GM06990 (cell line): ENCODE results near the gene SLC7A8.
A peak's percentile ranks its signal among the peaks of the same experiment; 100 is the strongest.

ENCODE experiments used
- DNase-seq: peaks from one replicate; pipeline ENCODE4 v3.0.0-alpha.2; 2011; ENCODE audit not compliant: insufficient read length; ENCODE audit errors: extremely low read depth
- H3K27me3 ChIP-seq: replicated peaks from 2 replicates; pipeline ENCODE4 v1.6.0; 2011; ENCODE audit warnings: low read length; ENCODE audit not compliant: control insufficient read depth, insufficient read depth
- H3K36me3 ChIP-seq: 2 replicates; pipeline ENCODE4 v1.5.1; 2011; ENCODE audit warnings: low read length; ENCODE audit not compliant: control insufficient read depth, insufficient read depth
- H3K4me3 ChIP-seq: replicated peaks from 2 replicates; pipeline ENCODE4 v1.5.1; 2011; ENCODE audit warnings: low read depth, mild to moderate bottlenecking, control low read depth, low read length
- TF ChIP-seq, protein P1 (sequence below): IDR thresholded peaks from 2 replicates; pipeline ENCODE4 v1.5.1; 2011; ENCODE audit warnings: low read length, control low read depth, mild to moderate bottlenecking, inconsistent platforms; ENCODE audit not compliant: insufficient read depth, poor library complexity, severe bottlenecking

Gene SLC7A8

DNA sequence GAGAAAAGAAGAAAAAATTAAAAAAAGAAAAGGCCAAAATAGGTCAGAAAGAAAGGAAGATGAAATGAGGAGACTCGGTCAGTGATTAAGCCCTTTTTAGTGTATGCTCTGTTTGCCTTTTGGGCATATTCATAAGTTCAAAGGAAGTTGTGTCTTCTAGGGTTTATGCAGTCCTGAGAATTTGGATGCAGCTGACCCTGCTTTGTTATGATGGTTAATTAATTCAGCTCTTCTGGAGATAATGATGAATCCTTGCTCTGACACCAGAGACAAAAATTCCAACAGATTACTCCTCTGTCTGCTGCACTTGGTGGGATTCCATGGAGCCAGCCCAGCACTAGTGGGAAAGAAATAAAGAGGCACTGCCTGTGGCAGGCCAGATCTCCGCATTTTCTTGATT lies 4.5 kb upstream of the SLC7A8 start:
- Histone ChIP-seq H3K36me3 (no peaks in the 10 kb centered on the region), H3K27me3 (no peaks in the 10 kb centered on the region; the same call in 1 of the 2 replicates), H3K4me3 (no peak overlapping the region)
- DNase-seq: no peak
- TF ChIP-seq, protein P1, sequence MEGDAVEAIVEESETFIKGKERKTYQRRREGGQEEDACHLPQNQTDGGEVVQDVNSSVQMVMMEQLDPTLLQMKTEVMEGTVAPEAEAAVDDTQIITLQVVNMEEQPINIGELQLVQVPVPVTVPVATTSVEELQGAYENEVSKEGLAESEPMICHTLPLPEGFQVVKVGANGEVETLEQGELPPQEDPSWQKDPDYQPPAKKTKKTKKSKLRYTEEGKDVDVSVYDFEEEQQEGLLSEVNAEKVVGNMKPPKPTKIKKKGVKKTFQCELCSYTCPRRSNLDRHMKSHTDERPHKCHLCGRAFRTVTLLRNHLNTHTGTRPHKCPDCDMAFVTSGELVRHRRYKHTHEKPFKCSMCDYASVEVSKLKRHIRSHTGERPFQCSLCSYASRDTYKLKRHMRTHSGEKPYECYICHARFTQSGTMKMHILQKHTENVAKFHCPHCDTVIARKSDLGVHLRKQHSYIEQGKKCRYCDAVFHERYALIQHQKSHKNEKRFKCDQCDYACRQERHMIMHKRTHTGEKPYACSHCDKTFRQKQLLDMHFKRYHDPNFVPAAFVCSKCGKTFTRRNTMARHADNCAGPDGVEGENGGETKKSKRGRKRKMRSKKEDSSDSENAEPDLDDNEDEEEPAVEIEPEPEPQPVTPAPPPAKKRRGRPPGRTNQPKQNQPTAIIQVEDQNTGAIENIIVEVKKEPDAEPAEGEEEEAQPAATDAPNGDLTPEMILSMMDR: no peak

DNA sequence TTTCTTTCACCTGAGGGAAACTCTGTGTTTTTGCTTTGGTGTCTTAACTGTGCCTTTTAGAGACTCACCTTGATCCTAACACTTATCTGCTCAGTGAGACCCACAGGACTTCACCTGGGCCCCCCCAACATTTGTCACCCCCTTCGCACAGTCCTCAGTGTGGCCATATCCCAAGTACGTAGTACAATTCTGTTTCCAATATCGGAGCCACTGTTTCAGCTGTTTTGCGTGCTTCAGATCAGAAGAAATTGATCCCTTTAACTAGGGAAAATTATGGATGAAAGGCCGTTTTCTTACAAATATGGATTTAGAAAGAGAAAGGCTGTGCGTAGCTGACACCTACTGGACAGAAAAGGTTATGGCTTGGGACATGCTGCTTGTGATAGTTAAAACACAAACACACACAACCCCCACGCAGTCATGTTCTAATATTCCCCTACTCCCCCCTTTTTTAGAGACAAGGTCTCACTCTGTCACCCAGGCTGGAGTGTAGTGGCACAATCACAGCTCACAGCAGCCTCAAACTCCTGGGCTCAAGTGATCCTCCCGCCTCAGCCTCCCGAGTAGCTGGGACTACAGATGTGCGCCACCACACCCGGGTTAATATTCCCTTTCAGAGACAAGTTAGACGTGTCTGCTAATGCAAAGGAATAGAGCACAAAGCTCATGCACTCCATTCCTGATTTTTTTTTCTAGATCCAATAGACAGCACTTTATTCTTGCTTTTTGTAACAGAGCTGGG lies 3.6 kb upstream of the SLC7A8 start:
- Histone ChIP-seq H3K27me3 (no peaks in the 10 kb centered on the region; the same call in 1 of the 2 replicates), H3K4me3 (no peak overlapping the region), H3K36me3 (no peaks in the 10 kb centered on the region)
- DNase-seq: no peak
- TF ChIP-seq, protein P1: peak; percentile 66

DNA sequence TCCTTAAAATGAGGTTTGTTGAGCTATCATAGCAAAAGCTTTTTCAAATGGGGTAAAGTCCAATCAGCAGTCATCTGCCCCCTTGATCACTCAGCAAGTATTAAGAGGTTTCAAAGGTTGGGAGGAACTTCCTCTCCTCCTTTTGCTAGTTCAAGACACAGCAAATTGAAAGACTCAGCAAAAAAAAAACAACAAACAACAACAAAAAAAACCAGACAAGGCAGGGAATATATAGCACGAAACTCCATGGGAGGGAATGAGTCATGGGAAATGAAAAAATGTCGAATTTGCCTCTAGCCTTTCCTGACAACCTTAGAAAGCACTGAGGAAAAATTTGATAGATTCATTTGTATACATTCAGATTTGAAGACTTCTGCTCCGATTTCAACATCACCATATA lies 1.6 kb upstream of the SLC7A8 start:
- TF ChIP-seq, protein P1: no peak
- Histone ChIP-seq H3K27me3 (no peaks in the 10 kb centered on the region; the same call in 1 of the 2 replicates), H3K36me3 (no peaks in the 10 kb centered on the region), H3K4me3 (no peak overlapping the region)
- no peak for DNase-seq

DNA sequence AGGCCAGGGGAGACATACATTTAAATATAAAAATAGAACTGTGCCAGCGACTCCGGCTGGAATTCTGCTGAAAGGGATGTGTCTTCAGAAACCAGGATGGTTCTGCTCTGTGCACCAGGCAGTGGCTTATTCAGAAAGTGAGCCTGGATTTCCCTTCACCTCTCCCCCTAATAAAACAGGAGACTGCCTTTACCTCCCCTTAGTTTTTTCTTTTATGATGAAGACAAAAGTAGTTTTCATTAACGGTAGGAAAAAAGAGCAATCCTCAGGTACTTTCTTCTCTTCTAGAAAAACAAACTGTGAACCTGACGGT lies 346 bp downstream of the SLC7A8 start:
- TF ChIP-seq, protein P1: no peak
- Histone ChIP-seq H3K4me3 (no peak overlapping the region; the same call in 1 of the 2 replicates), H3K27me3 (no peaks in the 10 kb centered on the region; the same call in 1 of the 2 replicates), H3K36me3 (no peaks in the 10 kb centered on the region)
- no peak for DNase-seq

DNA sequence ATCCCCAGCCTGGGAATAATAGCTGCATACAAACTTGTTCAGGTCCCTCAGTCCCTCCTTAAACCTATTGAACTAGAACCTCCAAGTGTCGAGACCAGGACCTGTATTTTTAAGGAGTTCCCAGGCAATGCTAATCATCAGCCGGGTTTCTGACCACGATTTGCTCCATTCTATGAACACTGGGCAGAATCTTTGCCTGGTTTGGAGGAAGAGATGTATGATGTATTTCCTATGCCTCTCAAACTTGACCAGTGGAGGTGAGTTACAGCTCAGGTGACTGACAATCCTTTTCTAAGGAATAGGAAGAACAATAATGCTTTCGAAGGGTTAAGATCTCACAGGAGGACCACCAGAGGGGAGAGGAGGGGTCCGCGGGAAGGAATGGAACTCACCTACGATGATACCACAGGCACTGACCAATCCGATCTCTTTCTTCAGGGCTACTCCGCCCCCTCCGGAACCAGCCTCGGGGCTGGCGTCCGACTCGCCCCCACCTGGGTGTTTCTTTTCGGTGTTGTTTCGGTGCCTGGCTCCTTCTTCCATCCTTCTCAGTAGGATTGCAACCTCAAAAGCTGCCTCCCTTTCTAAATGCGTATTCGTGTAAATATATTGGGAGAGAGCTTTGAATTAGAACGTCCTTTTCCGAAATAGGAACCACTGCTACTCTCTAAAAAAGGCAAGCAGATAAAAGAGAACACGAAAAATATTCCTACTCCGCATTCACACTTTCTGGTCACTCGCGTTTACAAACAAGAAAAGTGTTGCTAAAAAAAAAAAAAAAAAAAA lies 895 bp downstream of the SLC7A8 start:
- TF ChIP-seq, protein P1: no peak
- Histone ChIP-seq H3K36me3 (no peaks in the 10 kb centered on the region), H3K27me3 (no peaks in the 10 kb centered on the region; the same call in 1 of the 2 replicates), H3K4me3 (peak overlapping the region; percentile 31)
- DNase-seq: no peak
